HG03460 (cell line): ENCODE data around the gene ZMAT5.

ENCODE experiments used
- ATAC-seq: cut with Tn5 transposase; IDR thresholded peaks from one replicate; pipeline ENCODE4 v1.9.1; 2021; ENCODE audit not compliant: unreplicated experiment

Gene ZMAT5

GRCh38 chr22:29787371-29787980 is 20.7 kb upstream of the ZMAT5 start:
- ATAC-seq: no peak

DNA sequence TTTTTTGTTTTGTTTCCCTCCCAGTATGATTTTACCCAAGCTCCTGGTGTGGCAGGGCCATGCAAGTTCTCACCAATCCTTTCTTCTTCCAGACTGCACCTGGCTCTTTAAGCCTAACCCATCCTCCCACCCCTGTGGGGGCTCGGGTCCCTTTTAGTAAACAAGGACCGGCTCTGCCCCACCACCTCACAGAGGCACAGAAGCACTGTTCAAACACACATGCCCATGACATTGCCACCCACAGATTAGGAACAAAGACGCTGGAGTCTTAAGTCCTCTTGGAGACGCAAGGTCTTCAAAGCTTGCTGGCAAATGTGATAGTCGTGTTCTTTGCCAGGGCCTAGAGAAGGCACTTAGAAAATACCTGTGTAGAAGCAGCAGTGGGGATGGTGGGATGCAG is 19.2 kb upstream of the ZMAT5 start:
- ATAC-seq: no peak

DNA sequence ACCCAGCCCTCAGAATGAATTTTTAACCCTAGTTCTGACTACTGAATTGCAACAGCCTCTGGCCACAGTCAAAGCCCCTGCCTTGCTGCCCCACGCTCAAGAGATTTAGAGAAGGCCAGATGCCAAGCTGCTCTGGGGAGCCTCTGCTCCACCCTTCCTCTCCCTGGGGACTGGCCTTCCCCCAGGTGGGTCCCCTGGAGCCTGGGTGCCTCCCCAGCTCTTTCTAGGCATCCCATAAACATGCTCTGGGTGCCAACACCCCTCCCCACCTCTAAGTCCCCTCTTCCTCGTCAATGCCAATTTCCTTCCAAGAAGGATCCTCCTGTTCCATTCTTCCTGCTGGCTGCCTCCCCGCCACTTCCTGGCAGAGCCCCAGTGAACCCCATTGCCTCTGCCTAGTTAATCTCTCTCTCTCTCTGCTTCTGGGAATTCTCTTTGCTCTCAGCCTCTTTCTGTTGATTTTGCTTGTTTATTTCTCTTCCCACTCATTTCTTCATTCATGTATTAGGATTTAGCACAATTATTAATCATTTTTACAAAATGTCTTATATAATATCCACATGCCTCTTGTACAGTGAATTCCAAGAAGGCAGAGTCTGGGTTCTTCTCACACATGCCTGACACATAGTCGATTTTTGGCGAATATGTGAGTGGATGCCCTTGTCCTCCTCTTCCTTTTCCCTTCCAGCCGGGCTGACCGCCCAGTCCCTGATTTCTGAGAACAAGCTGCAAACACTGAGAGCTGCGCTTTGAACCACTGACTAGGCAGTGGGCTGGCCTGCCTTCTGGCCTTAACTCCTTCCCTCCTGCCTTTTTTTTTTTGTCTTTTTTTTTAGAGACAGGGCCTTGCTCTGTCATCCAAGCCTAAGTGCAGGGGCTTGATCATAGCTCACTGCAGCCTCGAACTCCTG is 17.9 kb upstream of the ZMAT5 start:
- ATAC-seq: no peak

- ATAC-seq: no peak
These were observed 15.4 kb upstream of the ZMAT5 start for GRCh38 chr22:29782061-29782845.

GRCh38 chr22:29780748-29781676 is 14.2 kb upstream of the ZMAT5 start:
- ATAC-seq: no peak

- ATAC-seq: no peak
These were observed 13.4 kb upstream of the ZMAT5 start for GRCh38 chr22:29780220-29780619.

- ATAC-seq: no peak
These were observed 6.4 kb upstream of the ZMAT5 start for GRCh38 chr22:29773233-29773632.

- no peak for ATAC-seq
These were observed 5.4 kb upstream of the ZMAT5 start for GRCh38 chr22:29772170-29772641.

DNA sequence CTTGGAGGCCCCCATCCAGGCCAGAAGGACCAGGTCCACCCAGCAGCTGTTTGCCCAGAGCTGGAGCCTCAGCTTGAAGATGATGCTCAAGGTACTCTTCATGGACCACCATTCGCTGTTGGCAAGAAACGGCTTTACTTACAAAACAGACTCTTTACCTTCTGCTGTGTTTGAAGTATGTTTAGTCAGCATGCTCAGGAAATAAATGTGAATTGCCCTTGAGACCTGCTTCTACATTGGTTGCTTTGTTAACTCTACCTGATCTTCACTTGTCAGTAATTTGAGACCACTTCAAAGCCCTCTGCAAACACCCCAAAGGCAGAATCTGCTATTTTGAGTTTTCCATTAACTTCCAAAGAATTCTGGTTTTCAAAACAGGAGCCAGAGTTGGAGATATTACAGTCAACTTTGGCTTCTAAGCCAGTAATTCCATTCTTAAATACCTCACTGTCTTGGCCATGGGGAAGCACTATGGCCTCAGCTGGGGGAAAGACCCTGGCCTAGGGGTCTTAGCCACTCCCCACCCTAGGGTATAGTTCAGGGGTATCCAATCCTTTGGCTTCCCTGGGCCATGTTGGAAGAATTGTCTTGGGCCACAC is 3.0 kb upstream of the ZMAT5 start:
- ATAC-seq: no peak

GRCh38 chr22:29768052-29768693 is 1.4 kb upstream of the ZMAT5 start:
- no peak for ATAC-seq

- peak; percentile 70 for ATAC-seq
These were observed 604 bp upstream of the ZMAT5 start, which contains the start of gene UQCR10 for GRCh38 chr22:29767171-29768051. Gene UQCR10, plus strand, starts transcription at chr22:29767369. Its CDS starts 30 bp downstream, at chr22:29767399.

DNA sequence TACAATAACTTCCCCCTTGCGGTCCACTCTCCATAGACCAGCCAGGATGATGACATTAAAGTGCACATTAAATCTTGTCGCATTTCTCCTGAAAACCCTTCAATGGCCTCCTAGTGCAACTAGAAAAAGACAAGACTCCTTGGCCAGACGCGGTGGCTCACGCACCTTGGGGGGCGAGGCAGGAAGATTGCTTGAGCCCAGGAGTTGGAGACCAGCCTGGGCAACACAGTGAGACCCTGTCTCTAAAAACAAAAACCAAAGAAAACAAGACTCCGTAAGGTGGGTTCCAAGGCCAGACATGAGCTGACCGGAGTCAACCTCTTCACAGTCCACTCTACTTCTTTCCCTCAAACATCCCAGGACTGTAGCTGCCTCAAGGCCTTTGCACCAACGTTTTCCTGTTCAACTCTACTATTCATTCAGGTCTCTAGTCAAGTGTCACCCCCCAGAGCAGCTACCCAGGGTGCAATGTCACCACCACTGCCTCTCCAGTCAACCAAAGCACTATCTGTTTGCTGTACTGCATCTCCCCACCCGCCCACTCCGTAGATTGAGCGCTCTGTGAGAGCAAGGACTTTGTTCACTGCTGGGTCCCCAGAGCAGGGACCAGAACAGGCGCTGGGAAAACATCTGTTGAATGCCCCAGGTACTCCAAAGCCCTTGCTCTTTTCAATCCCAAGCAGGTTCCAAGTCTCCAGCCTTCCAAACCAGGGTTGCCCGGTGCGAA is 739 bp downstream of the ZMAT5 start:
- no peak for ATAC-seq

DNA sequence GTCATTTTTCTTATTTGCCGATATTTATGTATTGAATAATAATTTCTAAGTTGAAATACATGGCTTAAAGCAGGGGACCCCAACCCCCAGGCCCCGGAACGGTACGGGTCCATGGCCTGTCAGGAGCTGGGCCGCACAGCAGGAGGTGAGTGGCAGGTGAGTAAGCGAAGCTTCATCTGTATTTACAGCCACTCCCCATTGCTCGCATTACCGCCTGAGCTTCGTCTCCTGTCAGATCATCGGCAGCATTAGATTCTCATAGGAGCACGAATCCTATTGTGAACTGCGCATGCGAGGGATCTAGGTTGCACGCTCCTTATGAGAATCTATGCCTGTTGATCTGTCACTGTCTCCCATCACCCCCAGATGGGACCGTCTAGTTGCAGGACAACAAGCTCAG is 4.5 kb downstream of the ZMAT5 start:
- no peak for ATAC-seq

DNA sequence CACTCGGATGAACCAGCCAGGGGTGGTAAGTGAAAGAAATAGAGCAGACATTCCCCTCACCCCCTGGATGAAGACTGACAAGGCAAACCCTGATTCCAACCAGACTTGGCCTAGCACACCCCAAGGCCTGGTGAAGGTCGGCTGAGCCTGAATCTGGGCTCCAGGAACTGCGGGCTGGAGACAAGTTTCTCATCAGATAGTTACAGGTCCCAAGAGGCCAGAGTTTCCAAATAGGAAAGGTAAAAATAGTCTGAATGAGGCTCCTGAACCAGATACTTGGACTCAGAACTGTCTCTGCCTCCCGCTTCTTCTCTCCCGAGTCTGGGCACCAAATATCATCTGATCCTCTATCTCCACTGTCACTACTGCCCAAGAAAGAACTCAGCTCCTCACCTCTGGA is 7.8 kb downstream of the ZMAT5 start:
- ATAC-seq: no peak

- no peak for ATAC-seq
These were observed 8.7 kb downstream of the ZMAT5 start for GRCh38 chr22:29758068-29758622.

DNA sequence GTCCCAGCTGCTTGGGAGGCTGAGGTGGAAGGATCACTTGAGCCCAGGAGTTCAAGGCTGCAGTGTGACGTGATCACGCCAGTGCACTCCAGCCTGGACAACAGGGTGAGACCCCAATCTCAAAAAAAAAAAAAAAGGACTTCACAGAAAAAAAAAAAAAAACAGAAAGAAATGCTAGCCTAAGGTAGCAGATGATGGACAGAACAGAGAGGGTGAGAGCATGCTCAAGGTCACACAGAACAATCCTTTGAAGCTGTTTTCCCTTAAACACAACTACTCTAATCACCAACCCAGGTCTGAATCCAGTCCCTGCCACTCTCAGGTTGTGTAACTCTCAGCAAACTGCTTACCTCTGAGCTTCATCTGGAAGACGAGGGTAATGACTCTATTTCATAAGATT is 9.7 kb downstream of the ZMAT5 start:
- ATAC-seq: no peak

- ATAC-seq: no peak
These were observed 10.5 kb downstream of the ZMAT5 start for GRCh38 chr22:29756341-29756740.

- ATAC-seq: no peak
These were observed 10.9 kb downstream of the ZMAT5 start for GRCh38 chr22:29755889-29756288.
